GM23248 (cell line): ENCODE data around the gene WWOX.

ENCODE experiments used
- EZH2 ChIP-seq: fragments of 200-600 bp; sonication (generic); IDR thresholded peaks from 2 replicates; pipeline ENCODE4 v1.6.1; 2018; ENCODE audit warnings: antibody characterized with exemption, mild to moderate bottlenecking; ENCODE audit not compliant: insufficient read depth, poor library complexity, severe bottlenecking
- EZH2phosphoT487 ChIP-seq: fragments of 200-600 bp; sonication (generic); IDR thresholded peaks from 2 replicates; pipeline ENCODE4 v1.6.1; 2018; ENCODE audit warnings: antibody characterized with exemption, moderate library complexity, mild to moderate bottlenecking, low read depth; ENCODE audit not compliant: insufficient read depth

DNA sequence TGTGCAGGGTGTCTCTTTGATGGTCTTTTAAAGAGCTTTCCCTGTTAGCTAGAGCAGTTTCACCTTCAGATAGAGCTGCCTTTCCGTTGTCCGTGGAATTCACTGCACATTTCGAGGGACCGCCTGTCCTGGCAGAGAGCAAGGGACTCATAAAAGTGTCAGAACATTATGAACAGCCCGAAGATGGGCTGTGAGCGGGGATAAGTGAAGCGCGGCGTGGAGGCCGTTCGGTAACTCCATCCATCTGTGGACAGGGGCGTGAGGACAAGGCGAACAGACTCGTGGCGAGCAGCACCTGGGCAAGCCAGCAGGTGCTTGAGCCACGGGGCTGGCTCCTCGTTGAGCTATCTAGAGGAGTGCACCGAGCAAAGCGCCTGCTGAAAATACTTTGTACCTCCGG lies 1129.9 kb downstream of the WWOX start:
- no peak for TF ChIP-seq EZH2
- no peak for TF ChIP-seq EZH2phosphoT487
